T-helper 2 cell treated with Interferon-gamma antibody and Interleukin-4, amounts not matched to agents 100 ng/mL and 5 ng/mL, for 36 hours (primary cell): ENCODE data around the gene SLC13A3. TPM values are rescaled to one million over a fixed set of nuclear protein-coding genes. Genes with fewer than 3 reads are reported as not detected.
"Not testable (repeated sequence)": the region's sequence is repeated elsewhere in the genome, so short reads cannot be mapped to it uniquely, and the experiment has no call there.

Experiments
- intact Hi-C: fragments of 100-400 bp; cut with micrococcal nuclease; formaldehyde crosslinking; loops from one replicate; pipeline ENCODE4 v1.15.1; 2023
- total RNA-seq: library from RNA; stranded (reverse); gene quantifications from 2 replicates; pipeline ENCODE4 v1.2.3, GENCODE V29; 2022

SLC13A3 gene
- total RNA-seq, 1 donor from 2014 or later, result not detected

- intact Hi-C loops, result loop anchor here (1.0 to 10.0 kb wide), 4 partner anchors 56 to 376 kb away; partner anchors contain the start of gene CDH22
Measured at GRCh38 chr20:46681032-46681854, 30.0 kb upstream of the SLC13A3 start.

GRCh38 chr20:46680684-46681031 lies 29.4 kb upstream of the SLC13A3 start:
- intact Hi-C loops, result loop anchor here (1.0 to 10.0 kb wide), 4 partner anchors 56 to 376 kb away; partner anchors contain the start of gene CDH22

GRCh38 chr20:46678516-46678915 lies 27.3 kb upstream of the SLC13A3 start:
- intact Hi-C loops, result no loop called here

- intact Hi-C loops, result no loop called here
Measured at GRCh38 chr20:46677608-46678007, 26.3 kb upstream of the SLC13A3 start.

GRCh38 chr20:46676649-46677316 lies 25.5 kb upstream of the SLC13A3 start:
- intact Hi-C loops, result not testable (repeated sequence)

- intact Hi-C loops, result no loop called here
Measured at GRCh38 chr20:46674253-46675083, 23.2 kb upstream of the SLC13A3 start.

- intact Hi-C loops, result no loop called here
Measured at GRCh38 chr20:46673394-46674252, 22.4 kb upstream of the SLC13A3 start.

- intact Hi-C loops, result no loop called here
Measured at GRCh38 chr20:46672543-46673148, 21.4 kb upstream of the SLC13A3 start.

- intact Hi-C loops, result no loop called here
Measured at GRCh38 chr20:46671866-46672542, 20.7 kb upstream of the SLC13A3 start.

- intact Hi-C loops, result no loop called here
Measured at GRCh38 chr20:46670585-46671584, 19.6 kb upstream of the SLC13A3 start.

- intact Hi-C loops, result no loop called here
Measured at GRCh38 chr20:46670228-46670584, 18.9 kb upstream of the SLC13A3 start.

GRCh38 chr20:46666818-46667515 lies 15.7 kb upstream of the SLC13A3 start:
- intact Hi-C loops, result no loop called here

GRCh38 chr20:46666306-46666705 lies 15.0 kb upstream of the SLC13A3 start:
- intact Hi-C loops, result no loop called here

- intact Hi-C loops, result no loop called here
Measured at GRCh38 chr20:46665602-46666001, 14.3 kb upstream of the SLC13A3 start.

- intact Hi-C loops, result no loop called here
Measured at GRCh38 chr20:46663531-46663930, 12.3 kb upstream of the SLC13A3 start.

- intact Hi-C loops, result no loop called here
Measured at GRCh38 chr20:46661659-46662058, 10.4 kb upstream of the SLC13A3 start.

- intact Hi-C loops, result no loop called here
Measured at GRCh38 chr20:46660487-46660886, 9.2 kb upstream of the SLC13A3 start.

- intact Hi-C loops, result no loop called here
Measured at GRCh38 chr20:46657618-46658017, 6.4 kb upstream of the SLC13A3 start.
